Body of pancreas (tissue), 4 donors: Measurements from ENCODE around the gene AMOTL1.

Source experiments
- POLR2A ChIP-seq, 3 donors: fragments of 450-650 bp; IDR thresholded peaks; one replicate each; pipeline ENCODE4 v1.6.1; 2016; ENCODE audit warnings: antibody characterized with exemption in 3 of 3, mild to moderate bottlenecking in 2 of 3
- TF ChIP-seq, protein P1 (sequence below), 7 experiments: fragments of 450-650 bp in 4 of 7; fragments of 200-600 bp in 3 of 7; sonication (generic) in 3 of 7; IDR thresholded peaks; one replicate each; pipeline ENCODE4 v1.5.1; 2016 to 2019; ENCODE audit warnings: antibody characterized with exemption in 7 of 7

- TF ChIP-seq, protein P1, sequence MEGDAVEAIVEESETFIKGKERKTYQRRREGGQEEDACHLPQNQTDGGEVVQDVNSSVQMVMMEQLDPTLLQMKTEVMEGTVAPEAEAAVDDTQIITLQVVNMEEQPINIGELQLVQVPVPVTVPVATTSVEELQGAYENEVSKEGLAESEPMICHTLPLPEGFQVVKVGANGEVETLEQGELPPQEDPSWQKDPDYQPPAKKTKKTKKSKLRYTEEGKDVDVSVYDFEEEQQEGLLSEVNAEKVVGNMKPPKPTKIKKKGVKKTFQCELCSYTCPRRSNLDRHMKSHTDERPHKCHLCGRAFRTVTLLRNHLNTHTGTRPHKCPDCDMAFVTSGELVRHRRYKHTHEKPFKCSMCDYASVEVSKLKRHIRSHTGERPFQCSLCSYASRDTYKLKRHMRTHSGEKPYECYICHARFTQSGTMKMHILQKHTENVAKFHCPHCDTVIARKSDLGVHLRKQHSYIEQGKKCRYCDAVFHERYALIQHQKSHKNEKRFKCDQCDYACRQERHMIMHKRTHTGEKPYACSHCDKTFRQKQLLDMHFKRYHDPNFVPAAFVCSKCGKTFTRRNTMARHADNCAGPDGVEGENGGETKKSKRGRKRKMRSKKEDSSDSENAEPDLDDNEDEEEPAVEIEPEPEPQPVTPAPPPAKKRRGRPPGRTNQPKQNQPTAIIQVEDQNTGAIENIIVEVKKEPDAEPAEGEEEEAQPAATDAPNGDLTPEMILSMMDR (IDR thresholded peaks at IDR 0.05) = no peak
- TF ChIP-seq POLR2A (IDR thresholded peaks at IDR 0.05) = no peak
Measured at GRCh38 chr11:94790197-94790596, 22.0 kb downstream of the AMOTL1 start.
